Hepatocyte (in vitro differentiated cells): ENCODE data around the gene HSPA8.

Experiments used
- EZH2 ChIP-seq: fragments of 200-600 bp; sonication (generic); IDR thresholded peaks from 2 replicates; pipeline ENCODE4 v1.6.1; 2016; ENCODE audit warnings: antibody characterized with exemption, mild to moderate bottlenecking, borderline replicate concordance
- TF ChIP-seq, protein P1 (sequence below): fragments of 200-600 bp; sonication (generic); IDR thresholded peaks from 2 replicates; pipeline ENCODE4 v1.5.1; 2016; ENCODE audit warnings: antibody characterized with exemption, mild to moderate bottlenecking; ENCODE audit not compliant: poor library complexity

DNA sequence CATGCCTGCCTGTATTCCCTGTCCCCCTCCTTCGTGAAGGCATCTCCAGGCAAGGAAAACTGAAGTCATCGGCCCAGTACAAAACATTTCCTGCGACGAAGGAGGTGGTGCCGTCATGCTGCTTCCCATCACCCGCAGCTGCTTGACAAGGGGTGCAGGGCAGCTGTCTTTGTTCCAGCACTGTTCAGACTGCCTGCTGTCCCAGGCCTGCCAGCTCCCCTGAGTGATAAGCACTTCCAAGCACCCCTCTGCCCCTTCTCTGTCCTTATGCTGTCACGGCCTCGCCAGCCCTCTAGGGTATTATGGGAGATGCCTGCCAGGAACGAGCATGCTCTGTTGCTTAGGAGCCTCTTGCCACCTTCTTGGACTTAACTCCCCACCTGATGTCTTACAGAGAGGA is 43.2 kb downstream of the HSPA8 start:
- TF ChIP-seq, protein P1, sequence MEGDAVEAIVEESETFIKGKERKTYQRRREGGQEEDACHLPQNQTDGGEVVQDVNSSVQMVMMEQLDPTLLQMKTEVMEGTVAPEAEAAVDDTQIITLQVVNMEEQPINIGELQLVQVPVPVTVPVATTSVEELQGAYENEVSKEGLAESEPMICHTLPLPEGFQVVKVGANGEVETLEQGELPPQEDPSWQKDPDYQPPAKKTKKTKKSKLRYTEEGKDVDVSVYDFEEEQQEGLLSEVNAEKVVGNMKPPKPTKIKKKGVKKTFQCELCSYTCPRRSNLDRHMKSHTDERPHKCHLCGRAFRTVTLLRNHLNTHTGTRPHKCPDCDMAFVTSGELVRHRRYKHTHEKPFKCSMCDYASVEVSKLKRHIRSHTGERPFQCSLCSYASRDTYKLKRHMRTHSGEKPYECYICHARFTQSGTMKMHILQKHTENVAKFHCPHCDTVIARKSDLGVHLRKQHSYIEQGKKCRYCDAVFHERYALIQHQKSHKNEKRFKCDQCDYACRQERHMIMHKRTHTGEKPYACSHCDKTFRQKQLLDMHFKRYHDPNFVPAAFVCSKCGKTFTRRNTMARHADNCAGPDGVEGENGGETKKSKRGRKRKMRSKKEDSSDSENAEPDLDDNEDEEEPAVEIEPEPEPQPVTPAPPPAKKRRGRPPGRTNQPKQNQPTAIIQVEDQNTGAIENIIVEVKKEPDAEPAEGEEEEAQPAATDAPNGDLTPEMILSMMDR = no peak
- TF ChIP-seq EZH2 = no peak
